ENCODE measurements around the gene NUDT11.

DNA sequence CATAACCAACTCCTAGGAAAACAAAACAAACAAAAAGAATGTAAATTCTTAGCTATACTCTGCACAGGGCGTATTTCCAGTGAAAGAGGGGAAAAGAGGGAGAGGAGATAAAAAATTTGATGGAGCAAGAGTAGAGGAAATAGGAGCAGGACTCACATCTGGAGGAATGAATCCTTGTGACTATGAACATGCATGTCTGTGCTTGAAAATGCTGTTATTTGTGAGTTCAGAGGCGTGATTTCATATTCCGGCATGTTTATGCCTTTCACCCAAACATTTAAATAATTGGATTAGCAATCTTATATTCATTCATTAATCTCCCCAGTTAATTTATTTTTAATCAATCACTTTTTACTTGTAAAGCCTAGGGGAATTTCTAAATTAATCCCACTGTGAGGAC, 11.2 kb upstream of the NUDT11 start:
- TF ChIP-seq, protein P1, sequence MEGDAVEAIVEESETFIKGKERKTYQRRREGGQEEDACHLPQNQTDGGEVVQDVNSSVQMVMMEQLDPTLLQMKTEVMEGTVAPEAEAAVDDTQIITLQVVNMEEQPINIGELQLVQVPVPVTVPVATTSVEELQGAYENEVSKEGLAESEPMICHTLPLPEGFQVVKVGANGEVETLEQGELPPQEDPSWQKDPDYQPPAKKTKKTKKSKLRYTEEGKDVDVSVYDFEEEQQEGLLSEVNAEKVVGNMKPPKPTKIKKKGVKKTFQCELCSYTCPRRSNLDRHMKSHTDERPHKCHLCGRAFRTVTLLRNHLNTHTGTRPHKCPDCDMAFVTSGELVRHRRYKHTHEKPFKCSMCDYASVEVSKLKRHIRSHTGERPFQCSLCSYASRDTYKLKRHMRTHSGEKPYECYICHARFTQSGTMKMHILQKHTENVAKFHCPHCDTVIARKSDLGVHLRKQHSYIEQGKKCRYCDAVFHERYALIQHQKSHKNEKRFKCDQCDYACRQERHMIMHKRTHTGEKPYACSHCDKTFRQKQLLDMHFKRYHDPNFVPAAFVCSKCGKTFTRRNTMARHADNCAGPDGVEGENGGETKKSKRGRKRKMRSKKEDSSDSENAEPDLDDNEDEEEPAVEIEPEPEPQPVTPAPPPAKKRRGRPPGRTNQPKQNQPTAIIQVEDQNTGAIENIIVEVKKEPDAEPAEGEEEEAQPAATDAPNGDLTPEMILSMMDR (IDR thresholded peaks at IDR 0.05): no peak
- TF ChIP-seq POLR2A (IDR thresholded peaks at IDR 0.05): no peak
